H1 (cell line): ENCODE measurements around the gene SLC6A18. TPM values are rescaled to one million over a fixed set of nuclear protein-coding genes. Genes with fewer than 3 reads are reported as not detected.

ENCODE experiments used
- CTCF ChIA-PET: fragments of 300-600 bp; sonication (Branson Sonifier 250); formaldehyde crosslinking; loops from one replicate; lab custom pipeline; 2021; ENCODE audit not compliant: partially characterized antibody; lab: Charles Lee
- POLR2A ChIA-PET: fragments of 300-600 bp; sonication (Branson Sonifier 250); formaldehyde crosslinking; loops from one replicate; lab custom pipeline; 2021; ENCODE audit warnings: inconsistent platforms; ENCODE audit not compliant: partially characterized antibody; lab: Charles Lee
- DNase-seq, 2 experiments: peaks; one replicate each; pipeline versions ENCODE4 v3.0.0 to v3.0.0-alpha.2; 2010 to 2022; ENCODE audit warnings: low spot score in 2 of 2, low read depth in 1 of 2, mixed read lengths in 1 of 2
- FAIRE-seq: peaks from 2 replicates; lab custom pipeline; 2011; peaks lifted over from hg19 to GRCh38; lab: Jason Lieb, UNC
- H2AFZ ChIP-seq: 2 replicates; pipeline ENCODE4 v1.8.1; 2012; ENCODE audit warnings: low read length, inconsistent platforms
- H2AK5ac ChIP-seq: 2 replicates; pipeline ENCODE4 v1.6.1; 2013; ENCODE audit warnings: low read depth, low read length
- H2BK120ac ChIP-seq: replicated peaks from 2 replicates; pipeline ENCODE3; 2013; ENCODE audit warnings: low read depth, low read length, inconsistent platforms
- H2BK12ac ChIP-seq: 2 replicates; pipeline ENCODE4 v1.6.1; 2013; ENCODE audit warnings: low read depth, low read length
- H2BK15ac ChIP-seq: 2 replicates; pipeline ENCODE4 v1.6.1; 2013; ENCODE audit warnings: low read length
- H2BK20ac ChIP-seq: 2 replicates; pipeline ENCODE4 v1.6.1; 2013; ENCODE audit warnings: low read length
- H2BK5ac ChIP-seq: 2 replicates; pipeline ENCODE4 v1.6.1; 2013; ENCODE audit warnings: low read depth, low read length
- H3K14ac ChIP-seq: 2 replicates; pipeline ENCODE4 v1.6.1; 2013; ENCODE audit warnings: inconsistent platforms; ENCODE audit not compliant: insufficient read length
- H3K18ac ChIP-seq: 2 replicates; pipeline ENCODE4 v1.6.1; 2013; ENCODE audit warnings: low read length; ENCODE audit errors: extremely low read depth
- H3K23ac ChIP-seq: 2 replicates; pipeline ENCODE4 v1.6.1; 2013; ENCODE audit warnings: inconsistent platforms; ENCODE audit not compliant: insufficient read length
- H3K23me2 ChIP-seq: 2 replicates; pipeline ENCODE4 v1.6.1; 2013; ENCODE audit warnings: low read depth, low read length
- H3K27ac ChIP-seq: 2 replicates; pipeline ENCODE4 v1.6.1; 2011; ENCODE audit warnings: low read depth, low read length, inconsistent platforms
- H3K27me3 ChIP-seq, 4 experiments: replicated peaks in 1 of 4; 1 replicate in 1 of 4; 2 replicates in 3 of 4; pipeline versions ENCODE4 v1.6.1 to v1.8.1; 2011 to 2013; ENCODE audit warnings: low read length in 3 of 4, mild to moderate bottlenecking in 3 of 4, inconsistent platforms in 2 of 4, mixed read lengths in 2 of 4, moderate library complexity in 1 of 4; ENCODE audit not compliant: control insufficient read depth in 3 of 4, insufficient read depth in 3 of 4; ENCODE audit errors: extremely low read depth in 1 of 4
- H3K36me3 ChIP-seq, 4 experiments: 2 replicates each; pipeline versions ENCODE4 v1.6.1 to v1.8.1; 2011 to 2013; ENCODE audit warnings: mild to moderate bottlenecking in 4 of 4, low read length in 3 of 4, moderate library complexity in 2 of 4, control low read depth in 1 of 4, inconsistent platforms in 1 of 4; ENCODE audit not compliant: insufficient read depth in 4 of 4, control insufficient read depth in 2 of 4
- H3K4ac ChIP-seq: replicated peaks from 2 replicates; pipeline ENCODE3; 2013; ENCODE audit warnings: low read length, low read depth, mixed read lengths, inconsistent platforms; ENCODE audit not compliant: insufficient read length
- H3K4me1 ChIP-seq, 4 experiments: replicated peaks in 1 of 4; 1 replicate in 1 of 4; 2 replicates in 3 of 4; pipeline versions ENCODE4 v1.6.1 to v1.8.1; 2011 to 2013; ENCODE audit warnings: low read length in 3 of 4, inconsistent platforms in 2 of 4, mixed read lengths in 1 of 4; ENCODE audit not compliant: insufficient read depth in 4 of 4, control insufficient read depth in 3 of 4
- H3K4me2 ChIP-seq, 2 experiments: 2 replicates each; pipeline versions ENCODE4 v1.6.1 to v1.8.1; 2011 to 2013; ENCODE audit warnings: low read depth in 2 of 2, low read length in 2 of 2, control low read depth in 1 of 2, inconsistent platforms in 1 of 2, mild to moderate bottlenecking in 1 of 2; ENCODE audit not compliant: insufficient read depth in 1 of 2
- H3K4me3 ChIP-seq, 4 experiments: fragments of 200-600, 300-600 bp in 1 of 4; sonication (generic), shearing (Covaris generic), sonication (Bioruptor Twin) in 1 of 4; 2 replicates each; pipeline versions ENCODE4 v1.5.1 to v1.8.1; 2011 to 2016; ENCODE audit warnings: low read length in 4 of 4, low read depth in 3 of 4, control low read depth in 2 of 4, inconsistent platforms in 2 of 4, mild to moderate bottlenecking in 2 of 4, mixed read lengths in 1 of 4, moderate library complexity in 1 of 4; ENCODE audit not compliant: insufficient read depth in 2 of 4; ENCODE audit errors: extremely low read depth in 1 of 4
- H3K56ac ChIP-seq: replicated peaks from 2 replicates; pipeline ENCODE3; 2013; ENCODE audit warnings: low read depth, mild to moderate bottlenecking, mixed read lengths, low read length, inconsistent platforms; ENCODE audit not compliant: insufficient read length
- H3K79me1 ChIP-seq: 2 replicates; pipeline ENCODE4 v1.6.1; 2013; ENCODE audit warnings: low read depth, low read length, control low read depth
- H3K79me2 ChIP-seq, 2 experiments: 2 replicates each; pipeline versions ENCODE4 v1.6.1 to v1.8.1; 2012 to 2013; ENCODE audit warnings: low read length in 2 of 2, mild to moderate bottlenecking in 2 of 2, inconsistent platforms in 1 of 2; ENCODE audit not compliant: insufficient read depth in 2 of 2, control insufficient read depth in 1 of 2
- H3K9ac ChIP-seq, 4 experiments: replicated peaks in 1 of 4; 1 replicate in 1 of 4; 2 replicates in 3 of 4; pipeline versions ENCODE4 v1.6.1 to v1.8.1; 2011 to 2013; ENCODE audit warnings: low read depth in 3 of 4, low read length in 3 of 4, control low read depth in 2 of 4, mild to moderate bottlenecking in 2 of 4, moderate library complexity in 2 of 4, inconsistent platforms in 1 of 4; ENCODE audit errors: extremely low read depth in 1 of 4
- H3K9me3 ChIP-seq, 2 experiments: 2 replicates each; pipeline versions ENCODE4 v1.6.1 to v1.8.1; 2012 to 2013; ENCODE audit warnings: mild to moderate bottlenecking in 2 of 2, moderate library complexity in 2 of 2, control low read depth in 1 of 2, inconsistent platforms in 1 of 2, low read depth in 1 of 2, low read length in 1 of 2, mixed read lengths in 1 of 2; ENCODE audit not compliant: insufficient read depth in 2 of 2
- H4K20me1 ChIP-seq, 2 experiments: replicated peaks in 1 of 2; 2 replicates each; pipeline versions ENCODE3 to v1.8.1; 2011 to 2013; ENCODE audit warnings: inconsistent platforms in 2 of 2, low read length in 2 of 2, mild to moderate bottlenecking in 1 of 2; ENCODE audit not compliant: insufficient read depth in 2 of 2, control insufficient read depth in 1 of 2
- H4K5ac ChIP-seq: 2 replicates; pipeline ENCODE4 v1.6.1; 2013; ENCODE audit warnings: low read length, low read depth, mixed read lengths, inconsistent platforms; ENCODE audit not compliant: insufficient read length
- H4K8ac ChIP-seq: 2 replicates; pipeline ENCODE4 v1.8.0; 2013; ENCODE audit warnings: mild to moderate bottlenecking, moderate library complexity, low read length, inconsistent platforms; ENCODE audit not compliant: insufficient read depth; ENCODE audit errors: extremely low read depth
- H4K91ac ChIP-seq: replicated peaks from 2 replicates; pipeline ENCODE3; 2013; ENCODE audit warnings: low read length, mixed read lengths, inconsistent platforms; ENCODE audit not compliant: insufficient read length
- CTCF ChIP-seq, 3 experiments: IDR thresholded peaks; 1 replicate in 2 of 3; 2 replicates in 1 of 3; pipeline versions ENCODE4 v1.5.1 to v1.6.1; 2011; ENCODE audit warnings: low read length in 3 of 3, mild to moderate bottlenecking in 3 of 3, inconsistent platforms in 2 of 3, low read depth in 1 of 3, moderate library complexity in 1 of 3; ENCODE audit not compliant: insufficient read depth in 1 of 3; ENCODE audit errors: control extremely low read depth in 1 of 3
- TAF7 ChIP-seq: optimal IDR thresholded peaks from 2 replicates; pipeline ENCODE3; 2011; ENCODE audit warnings: low read depth, mild to moderate bottlenecking, inconsistent platforms, low read length, moderate library complexity, borderline replicate concordance
- WGBS, 2 experiments: shearing (Covaris generic) in 1 of 2; methylation state at CpG; one replicate each; pipeline versions ENCODE4 v1.1.6 to v1.1.7; 2013 to 2015; ENCODE audit warnings: low lambda C conversion rate in 2 of 2, mixed read lengths in 2 of 2, inconsistent platforms in 1 of 2, low coverage in 1 of 2, missing lambda C conversion rate in 1 of 2; ENCODE audit not compliant: insufficient replicate concordance in 2 of 2, insufficient coverage in 1 of 2, insufficient read length in 1 of 2; ENCODE audit errors: extremely low coverage in 1 of 2, missing lambda C conversion rate in 1 of 2; 5-methylcytosine and 5-hydroxymethylcytosine counted together
- polyA plus RNA-seq, 7 experiments: library from polyadenylated mRNA; depleted of rRNA in 3 of 7; stranded (reverse) in 5 of 7; unstranded in 2 of 7; fragments of >200 nt in 5 of 7; fragments of 200-250 nt in 2 of 7; gene quantifications; 1 replicate in 5 of 7; 2 replicates in 1 of 7; 4 replicates in 1 of 7; pipeline versions ENCODE4 v1.2.1 to v1.2.3, GENCODE V29; 2011 to 2013; ENCODE audit warnings: missing spikeins in 2 of 7, mixed read lengths in 2 of 7
- total RNA-seq: library from RNA; stranded (reverse); fragmentation: NEBNext Ultra II Directional; extraction: Animal tissue kit (Norgen Biotek cat#: 25700); gene quantifications from 2 replicates; pipeline ENCODE4 v1.2.1, GENCODE V29; 2021

The SLC6A18 gene
- total and polyA plus RNA-seq, 2 of the 8 experiments (the other 6 are each of a cell fraction or from before 2014, with no cell fraction given), result not detected

GRCh38 chr5:1256776-1257175 lies 31.6 kb downstream of the SLC6A18 start:
- Histone ChIP-seq H3K23ac (no peak overlapping the region), H4K20me1 (peaks cover 0 to 11% of the 10 kb centered on the region in 2 experiments), H3K27me3 (no peaks in the 10 kb centered on the region), H3K79me2 (no peaks in the 10 kb centered on the region), H3K9ac (no peak overlapping the region), H3K79me1 (no peaks in the 10 kb centered on the region), H3K4me1 (no peaks in the 10 kb centered on the region; a peak in 1 of 7 replicates), H3K56ac (no peak overlapping the region), H4K91ac (no peak overlapping the region), H3K4me2 (no peak overlapping the region), H2BK20ac (no peak overlapping the region), H2BK5ac (no peak overlapping the region), H3K14ac (no peak overlapping the region), H2BK15ac (no peak overlapping the region), H2BK12ac (no peak overlapping the region), H3K4me3 (no peak overlapping the region), H3K27ac (no peak overlapping the region), H3K36me3 (peaks cover 0 to 11% (median 3%) of the 10 kb centered on the region in 4 experiments; a peak in 6 of 8 replicates), H2AFZ (no peak overlapping the region), H4K5ac (no peak overlapping the region), H3K4ac (no peak overlapping the region), H3K18ac (no peak overlapping the region), H3K9me3 (peaks cover 9 to 17% of the 10 kb centered on the region in 2 experiments), H2AK5ac (no peak overlapping the region), H2BK120ac (no peak overlapping the region), H3K23me2 (no peaks in the 10 kb centered on the region)
- FAIRE-seq, result no peak
- WGBS, 2 experiments, result 85% methylated on average over 14 of the region's 23 CpGs; no CpG with 5 or more reads in 1 of the 2 experiments
- ChIA-PET CTCF (interaction anchor here (0.7 to 1.2 kb wide), 3 partner anchors 26 to 152 kb away, joined by 3 to 4 read pairs (median 3); no protein-coding TSS in a partner anchor), POLR2A (no interaction called here)
- DNase-seq, result no peak
- TF ChIP-seq CTCF (IDR thresholded peaks at IDR 0.05; ENCODE audit: control extremely low read depth in 1 of 3, insufficient read depth in 1 of 3, low read depth in 1 of 3, low read length in 3 of 3), result no peak
- no peak for TF ChIP-seq TAF7
- TF ChIP-seq, all 59 proteins: peak for 0
- H4K8ac ChIP-seq, result peak overlapping the region; percentile 68; the same call in 1 of the 2 replicates
